ENCODE data around the gene CFAP410.

Gene CFAP410

DNA sequence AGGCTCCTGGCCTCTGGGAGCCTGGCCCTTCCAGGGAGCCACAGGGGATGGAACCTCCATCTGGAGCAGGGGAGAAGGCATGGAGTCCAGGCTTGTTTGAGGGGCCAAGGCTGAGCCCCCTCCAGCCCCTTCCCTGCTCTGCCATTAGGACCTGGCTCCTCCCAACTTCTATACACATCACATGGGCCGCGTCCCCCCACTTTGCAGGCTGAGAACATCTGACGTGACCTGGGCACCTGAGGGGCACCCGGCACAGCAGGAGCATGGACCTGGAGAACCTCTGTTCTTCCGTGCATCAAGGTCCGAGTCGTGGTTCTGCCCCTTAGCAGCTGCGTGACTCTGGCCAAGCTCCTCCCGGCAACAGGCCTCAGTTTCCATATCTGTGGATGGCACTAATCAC lies 57.4 kb downstream of the CFAP410 start:
- no peak for DNase-seq (ENCODE audit: low spot score)
- TF ChIP-seq, protein P1, sequence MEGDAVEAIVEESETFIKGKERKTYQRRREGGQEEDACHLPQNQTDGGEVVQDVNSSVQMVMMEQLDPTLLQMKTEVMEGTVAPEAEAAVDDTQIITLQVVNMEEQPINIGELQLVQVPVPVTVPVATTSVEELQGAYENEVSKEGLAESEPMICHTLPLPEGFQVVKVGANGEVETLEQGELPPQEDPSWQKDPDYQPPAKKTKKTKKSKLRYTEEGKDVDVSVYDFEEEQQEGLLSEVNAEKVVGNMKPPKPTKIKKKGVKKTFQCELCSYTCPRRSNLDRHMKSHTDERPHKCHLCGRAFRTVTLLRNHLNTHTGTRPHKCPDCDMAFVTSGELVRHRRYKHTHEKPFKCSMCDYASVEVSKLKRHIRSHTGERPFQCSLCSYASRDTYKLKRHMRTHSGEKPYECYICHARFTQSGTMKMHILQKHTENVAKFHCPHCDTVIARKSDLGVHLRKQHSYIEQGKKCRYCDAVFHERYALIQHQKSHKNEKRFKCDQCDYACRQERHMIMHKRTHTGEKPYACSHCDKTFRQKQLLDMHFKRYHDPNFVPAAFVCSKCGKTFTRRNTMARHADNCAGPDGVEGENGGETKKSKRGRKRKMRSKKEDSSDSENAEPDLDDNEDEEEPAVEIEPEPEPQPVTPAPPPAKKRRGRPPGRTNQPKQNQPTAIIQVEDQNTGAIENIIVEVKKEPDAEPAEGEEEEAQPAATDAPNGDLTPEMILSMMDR (IDR thresholded peaks at IDR 0.05; ENCODE audit: extremely low read depth, insufficient read depth, missing control alignments) = no peak
- in situ Hi-C loops (cut with MboI; ENCODE audit: low pct_unique_long_range_greater_than_20kb, low sequenced_read_pairs, unreplicated experiment) = loop anchor here (25.0 kb wide), 1 partner anchor 194 kb away; no protein-coding TSS in a partner anchor

DNA sequence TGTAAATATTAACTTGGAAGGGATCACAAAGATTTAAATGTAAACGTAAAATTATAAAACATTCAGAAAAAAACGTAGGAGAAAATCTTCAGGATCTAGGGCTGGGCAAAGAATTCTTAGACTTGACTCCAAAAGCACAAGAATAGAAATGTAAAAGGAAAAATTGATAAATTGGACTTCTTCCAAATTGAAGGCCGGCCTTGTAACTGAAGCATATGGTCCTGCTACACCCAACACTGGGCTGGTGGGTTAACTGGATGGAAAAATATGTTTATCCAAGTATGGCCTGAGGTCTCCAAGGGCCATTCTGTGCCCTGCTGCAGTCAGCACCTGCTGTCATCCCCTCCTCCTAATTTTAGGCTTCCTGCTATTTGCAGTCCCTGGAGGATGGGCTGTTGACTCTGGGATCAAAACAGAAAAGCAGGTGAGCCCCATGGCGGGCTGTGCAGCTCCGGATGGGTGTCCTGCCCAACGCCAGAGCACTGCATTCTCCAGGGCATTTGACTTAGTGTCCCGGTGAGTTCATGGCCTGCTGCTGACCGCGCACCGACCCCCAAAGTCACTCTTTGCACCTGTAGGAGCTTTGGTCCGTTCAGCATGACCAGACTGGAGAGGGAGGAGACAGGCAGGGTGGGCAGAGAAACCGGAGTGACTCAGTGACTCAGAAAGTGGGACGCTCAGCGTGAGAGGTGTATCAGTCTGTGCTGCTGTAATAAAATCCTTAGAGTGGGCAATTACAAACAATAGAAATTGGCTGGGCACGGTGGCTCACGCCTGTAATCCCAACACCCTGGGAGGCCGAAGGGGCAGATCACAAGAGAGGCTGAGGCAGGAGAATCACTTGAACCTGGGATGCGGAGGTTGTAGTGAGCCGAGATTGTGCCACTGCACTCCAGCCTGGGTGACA lies 59.6 kb downstream of the CFAP410 start:
- in situ Hi-C loops (cut with MboI; ENCODE audit: low pct_unique_long_range_greater_than_20kb, low sequenced_read_pairs, unreplicated experiment) = loop anchor here (25.0 kb wide), 1 partner anchor 192 kb away; no protein-coding TSS in a partner anchor
- no peak for DNase-seq (ENCODE audit: low spot score)
- TF ChIP-seq, protein P1 (IDR thresholded peaks at IDR 0.05; ENCODE audit: extremely low read depth, insufficient read depth, missing control alignments) = no peak

Data from GM13977 (cell line).